Stomach (tissue), 4 donors: ENCODE results near the gene ABCB8.

Experiments
- CTCF ChIP-seq, 7 experiments: fragments of 450-650 bp in 4 of 7; fragments of 200-600 bp in 3 of 7; sonication (generic) in 3 of 7; IDR thresholded peaks; one replicate each; pipeline ENCODE4 v1.5.1; 2016 to 2019; ENCODE audit warnings: antibody characterized with exemption in 7 of 7, control low read depth in 2 of 7, mild to moderate bottlenecking in 1 of 7
- EP300 ChIP-seq: sonication (generic); formaldehyde crosslinking; IDR thresholded peaks from one replicate; pipeline ENCODE4 v1.6.1; 2017; ENCODE audit warnings: antibody characterized with exemption
- POLR2A ChIP-seq, 4 donors: fragments of 450-650 bp; IDR thresholded peaks; one replicate each; pipeline ENCODE4 v1.6.1; 2016; ENCODE audit warnings: antibody characterized with exemption in 4 of 4, control low read depth in 2 of 4, mild to moderate bottlenecking in 1 of 4, moderate library complexity in 1 of 4
- POLR2AphosphoS5 ChIP-seq, 3 donors: sonication (generic); formaldehyde crosslinking; IDR thresholded peaks; one replicate each; pipeline ENCODE4 v1.6.1; 2016; ENCODE audit warnings: antibody characterized with exemption in 3 of 3

GRCh38 chr7:151060113-151060415 is 31.8 kb downstream of the ABCB8 start:
- TF ChIP-seq CTCF (IDR thresholded peaks at IDR 0.05) (peak in 1 of 7 experiments; percentile 1), POLR2A (IDR thresholded peaks at IDR 0.05) (no peak), EP300 (no peak), POLR2AphosphoS5 (IDR thresholded peaks at IDR 0.05) (no peak)
